GM19035 (cell line): ENCODE results near the gene CPEB4.

Source experiments
- ATAC-seq: cut with Tn5 transposase; IDR thresholded peaks from one replicate; pipeline ENCODE4 v1.9.1; 2021; ENCODE audit not compliant: unreplicated experiment

Gene CPEB4

GRCh38 chr5:173887610-173888472 is at the start of gene CPEB4:
CPEB4 (plus strand) TSS chr5:173888349; CDS start chr5:173889734, 1,385 bp downstream.
- peak; percentile 90 for ATAC-seq

GRCh38 chr5:173839117-173839713 is 48.9 kb upstream of the CPEB4 start:
- ATAC-seq, result no peak

GRCh38 chr5:173840111-173840983 is 47.8 kb upstream of the CPEB4 start:
- ATAC-seq, result no peak

GRCh38 chr5:173841710-173842109 is 46.4 kb upstream of the CPEB4 start:
- ATAC-seq, result no peak

GRCh38 chr5:173843794-173844193 is 44.4 kb upstream of the CPEB4 start:
- no peak for ATAC-seq

- ATAC-seq, result no peak
Observed at GRCh38 chr5:173845321-173845720, 42.8 kb upstream of the CPEB4 start.

GRCh38 chr5:173846929-173847501 is 41.1 kb upstream of the CPEB4 start:
- no peak for ATAC-seq

GRCh38 chr5:173848986-173849596 is 39.1 kb upstream of the CPEB4 start:
- no peak for ATAC-seq

GRCh38 chr5:173849908-173850307 is 38.2 kb upstream of the CPEB4 start:
- ATAC-seq, result no peak

- no peak for ATAC-seq
Observed at GRCh38 chr5:173850659-173851058, 37.5 kb upstream of the CPEB4 start.

GRCh38 chr5:173851595-173852243 is 36.4 kb upstream of the CPEB4 start:
- ATAC-seq, result no peak

GRCh38 chr5:173852790-173853359 is 35.3 kb upstream of the CPEB4 start:
- no peak for ATAC-seq

GRCh38 chr5:173853370-173854131 is 34.6 kb upstream of the CPEB4 start:
- no peak for ATAC-seq

GRCh38 chr5:173855162-173855994 is 32.8 kb upstream of the CPEB4 start:
- ATAC-seq, result no peak

- no peak for ATAC-seq
Observed at GRCh38 chr5:173855995-173856656, 32.0 kb upstream of the CPEB4 start.

- ATAC-seq, result no peak
Observed at GRCh38 chr5:173857234-173857633, 30.9 kb upstream of the CPEB4 start.

- no peak for ATAC-seq
Observed at GRCh38 chr5:173858021-173858669, 30.0 kb upstream of the CPEB4 start.
